GM23248 (cell line): ENCODE data around the gene PXK.

Experiments
- EZH2 ChIP-seq: fragments of 200-600 bp; sonication (generic); IDR thresholded peaks from 2 replicates; pipeline ENCODE4 v1.6.1; 2018; ENCODE audit warnings: antibody characterized with exemption, mild to moderate bottlenecking; ENCODE audit not compliant: insufficient read depth, poor library complexity, severe bottlenecking
- EZH2phosphoT487 ChIP-seq: fragments of 200-600 bp; sonication (generic); IDR thresholded peaks from 2 replicates; pipeline ENCODE4 v1.6.1; 2018; ENCODE audit warnings: antibody characterized with exemption, moderate library complexity, mild to moderate bottlenecking, low read depth; ENCODE audit not compliant: insufficient read depth

GRCh38 chr3:58464866-58465265 is 132.2 kb downstream of the PXK start:
- no peak for TF ChIP-seq EZH2phosphoT487
- TF ChIP-seq EZH2, result no peak
